HPDE6-E6E7 (cell line): ENCODE data around the gene ANKRD34A.

ENCODE experiments used
- DNase-seq: peaks from one replicate; pipeline ENCODE4 v3.0.0; 2011; ENCODE audit warnings: missing footprints; ENCODE audit errors: extremely low spot score

ANKRD34A gene

DNA sequence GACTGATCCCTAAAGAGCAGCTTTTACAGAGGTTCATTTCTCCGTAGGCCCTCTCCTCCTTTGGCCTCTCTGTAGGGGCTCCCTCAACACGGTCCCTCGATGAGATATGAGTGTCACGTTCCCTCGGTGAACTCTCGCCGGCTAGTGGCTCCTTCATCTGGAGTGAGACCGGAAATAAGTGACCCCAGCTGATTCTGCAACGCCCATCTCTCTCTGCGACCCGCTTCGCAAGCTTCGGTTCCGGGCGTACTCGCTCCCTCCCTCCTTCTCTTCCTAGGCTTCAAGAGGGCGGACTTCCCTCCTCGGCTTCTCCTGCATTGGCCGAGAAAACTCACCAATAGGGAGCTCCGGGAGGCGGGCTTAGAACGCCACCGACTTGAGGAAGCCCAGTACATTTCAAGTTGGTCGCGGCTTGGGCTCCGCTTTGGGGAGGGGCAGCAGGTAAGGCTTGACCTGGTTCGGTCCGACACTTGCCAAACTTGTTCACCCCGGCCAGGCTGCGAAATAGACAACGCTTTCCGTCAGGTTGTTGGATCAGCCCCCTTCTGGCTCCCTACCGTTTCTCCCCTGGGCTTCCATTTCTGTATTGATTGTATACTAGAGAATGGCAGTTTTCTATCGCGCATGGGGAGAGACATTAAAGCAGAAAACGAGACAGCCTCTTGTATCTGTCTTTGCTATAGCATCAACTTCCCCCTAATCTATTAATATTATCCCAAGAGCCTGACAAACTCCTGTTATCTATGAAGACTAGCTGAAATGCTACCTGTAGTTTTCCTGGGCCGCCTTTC is at the start of gene ANKRD34A, which contains the start of gene POLR3GL:
Gene ANKRD34A (minus strand): TSS at position 248 of the 791 bp plus-strand sequence. CDS start 2,816 bp downstream, outside the sequence.
Gene POLR3GL (plus strand): TSS at position 363 of the 791 bp plus-strand sequence. CDS start 10,176 bp downstream, outside the sequence.
- DNase-seq = peak; percentile 87

DNA sequence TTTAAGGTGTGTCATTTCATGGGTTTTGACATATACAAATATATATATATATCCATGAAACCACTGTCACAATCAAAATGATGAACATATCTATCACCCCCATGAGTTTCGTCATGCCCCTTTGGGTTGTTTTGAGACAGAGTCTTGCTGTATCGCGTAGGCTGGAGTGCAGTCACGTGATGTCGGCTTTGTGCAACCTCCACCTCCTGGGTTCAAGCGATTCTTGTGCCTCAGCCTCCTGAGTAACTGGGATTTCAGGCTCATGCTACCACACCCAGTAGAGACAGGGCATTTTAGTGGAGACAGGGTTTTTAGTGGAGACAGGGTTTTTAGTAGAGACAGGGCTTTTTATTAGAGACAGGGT is 49.2 kb upstream of the ANKRD34A start:
- DNase-seq = no peak

DNA sequence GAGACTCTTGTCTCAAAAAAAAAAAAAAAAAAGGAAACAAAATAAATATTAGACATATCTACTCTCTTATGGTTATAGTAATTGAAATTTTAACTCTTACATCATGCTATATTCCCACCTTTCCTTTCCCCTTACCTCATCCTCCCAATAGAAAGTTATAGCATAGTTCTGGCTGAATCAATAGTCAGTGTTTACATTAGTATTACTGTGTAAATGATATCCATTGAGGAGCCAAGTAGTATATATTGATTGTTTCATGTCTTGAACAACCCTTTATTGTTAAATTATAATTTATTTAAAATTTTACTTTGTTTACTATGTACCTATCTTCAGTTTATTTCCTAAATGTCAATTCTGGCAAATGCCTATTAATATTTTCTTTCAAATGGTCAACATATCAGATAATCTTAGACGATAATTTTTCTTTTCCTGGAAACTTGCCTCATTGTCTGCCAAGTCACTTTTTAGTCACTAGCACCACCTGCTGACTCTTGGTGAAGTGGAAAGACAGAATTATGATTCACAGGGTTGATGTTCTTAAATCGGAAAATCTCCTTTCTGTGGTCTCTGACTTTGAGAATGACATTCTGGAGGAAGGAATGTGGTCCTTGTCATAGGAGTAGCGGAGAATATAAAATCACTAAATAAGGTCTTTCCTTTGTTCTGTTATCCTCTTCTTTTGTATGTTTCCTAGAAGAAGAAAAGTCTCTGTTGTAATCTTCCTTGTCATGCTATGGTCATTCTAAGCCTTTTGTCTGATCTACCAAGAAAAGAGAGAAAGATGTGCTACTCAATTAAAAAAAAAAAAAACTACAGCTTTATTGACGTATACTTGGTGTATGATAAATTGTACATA is 48.6 kb upstream of the ANKRD34A start:
- DNase-seq = no peak

DNA sequence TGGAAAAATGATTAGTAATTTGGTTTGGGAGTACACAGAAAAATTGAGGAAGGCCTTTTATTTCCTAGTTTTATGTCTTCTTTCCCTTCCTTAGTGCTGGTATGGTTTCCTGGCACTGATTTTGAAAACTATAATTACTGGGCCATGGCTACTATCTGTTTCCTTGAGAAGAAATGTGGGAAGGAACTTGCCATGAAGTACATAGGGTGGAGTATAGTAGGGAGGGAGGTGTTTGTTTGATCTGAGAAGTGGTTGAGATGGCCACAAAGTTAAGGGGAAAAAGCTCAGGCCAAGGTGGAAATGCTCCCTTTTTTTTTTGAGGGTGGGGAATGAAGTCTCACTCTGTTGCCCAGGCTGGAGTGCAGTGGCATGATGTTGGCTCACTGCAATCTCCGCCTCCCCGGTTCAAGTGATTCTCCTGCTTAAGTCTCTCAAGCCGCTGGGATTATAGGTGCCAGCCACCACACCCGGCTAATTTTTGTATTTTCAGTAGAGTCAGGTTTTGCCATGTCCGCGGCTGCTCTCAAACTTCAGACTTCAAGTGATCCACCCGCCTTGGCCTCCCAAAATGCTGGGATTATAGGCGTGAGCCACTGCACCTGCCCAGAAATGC is 45.9 kb upstream of the ANKRD34A start:
- no peak for DNase-seq

DNA sequence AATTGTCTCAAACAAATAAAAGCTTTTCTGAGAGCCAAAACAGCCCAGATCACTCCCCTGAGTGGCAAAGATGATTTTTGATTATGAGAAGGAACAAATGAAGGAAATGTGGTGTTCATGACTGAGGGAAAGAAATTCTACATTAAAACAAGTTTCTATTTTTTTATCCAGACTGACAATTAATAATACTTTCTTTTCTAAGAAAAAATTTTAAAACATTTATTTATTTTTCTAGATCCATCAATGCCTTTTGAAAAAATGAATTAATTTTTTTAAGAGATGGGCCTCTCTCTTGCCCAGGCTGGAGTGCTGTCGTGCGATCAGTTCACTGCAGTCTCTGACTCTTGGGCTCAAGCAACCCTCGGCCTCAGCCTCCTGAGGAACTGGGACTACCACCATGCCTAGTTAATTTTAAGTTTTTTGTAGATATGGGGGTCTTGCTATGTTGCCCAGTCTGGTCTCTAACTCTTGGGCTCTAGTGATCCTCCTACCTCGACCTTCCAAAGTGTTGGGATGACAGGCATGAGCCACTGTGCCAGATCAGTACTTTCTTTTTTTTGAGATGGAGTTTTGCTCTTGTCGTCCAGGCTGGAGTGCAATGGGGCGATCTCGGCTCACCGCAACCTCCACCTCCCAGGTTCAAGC is 43.2 kb upstream of the ANKRD34A start:
- no peak for DNase-seq

DNA sequence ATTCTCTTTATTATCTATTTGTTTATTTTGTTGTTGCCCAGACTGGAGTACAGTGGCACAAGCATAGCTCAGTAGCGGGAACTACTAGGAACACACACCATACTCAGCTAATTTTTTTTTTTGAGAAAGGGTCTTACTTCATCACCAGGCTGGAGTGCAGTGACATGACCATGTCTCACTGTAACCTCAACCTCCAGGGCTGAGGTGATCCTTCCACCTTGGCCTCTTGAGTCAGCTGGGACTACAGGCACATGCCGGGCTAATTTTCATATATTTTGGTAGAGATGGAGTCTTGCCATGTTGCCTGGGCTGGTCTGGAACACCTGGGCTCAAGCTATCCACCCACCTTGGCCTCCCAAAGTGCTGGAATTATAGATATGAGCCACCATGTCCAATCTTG is 37.3 kb upstream of the ANKRD34A start:
- no peak for DNase-seq

DNA sequence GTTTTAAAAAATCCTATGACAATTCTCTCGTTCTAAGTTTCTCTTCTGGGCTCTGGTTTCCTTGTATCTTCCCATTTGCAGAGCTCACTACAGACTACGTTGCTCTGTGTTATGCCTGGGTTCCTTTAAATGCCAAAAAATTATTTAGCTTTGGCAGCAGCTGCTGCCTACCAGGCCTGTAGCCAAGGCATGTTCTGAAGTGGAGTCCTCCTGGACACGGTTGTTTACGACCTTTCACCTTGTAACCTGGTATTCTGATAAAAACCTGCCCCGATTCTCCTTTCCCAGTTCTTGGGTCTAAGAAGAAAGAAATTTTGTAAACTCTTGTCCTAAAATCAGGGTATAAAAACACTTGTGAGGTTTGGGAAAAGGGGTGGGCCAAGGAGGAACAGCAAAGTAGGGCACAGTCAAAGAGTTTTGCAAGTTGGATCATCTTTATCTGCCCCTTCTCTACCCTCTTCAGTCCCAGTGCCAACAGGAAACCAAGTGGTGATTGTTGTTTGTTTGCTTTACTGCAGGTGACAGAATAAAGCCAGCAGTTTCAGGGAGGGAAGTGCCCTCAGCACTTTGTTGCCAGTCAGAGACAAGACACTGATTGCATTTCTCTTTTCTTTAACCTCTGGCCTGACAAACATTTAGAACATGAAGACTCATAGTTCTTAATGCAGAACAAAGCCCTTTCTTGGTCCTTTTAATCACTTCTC is 35.1 kb upstream of the ANKRD34A start:
- DNase-seq = no peak

DNA sequence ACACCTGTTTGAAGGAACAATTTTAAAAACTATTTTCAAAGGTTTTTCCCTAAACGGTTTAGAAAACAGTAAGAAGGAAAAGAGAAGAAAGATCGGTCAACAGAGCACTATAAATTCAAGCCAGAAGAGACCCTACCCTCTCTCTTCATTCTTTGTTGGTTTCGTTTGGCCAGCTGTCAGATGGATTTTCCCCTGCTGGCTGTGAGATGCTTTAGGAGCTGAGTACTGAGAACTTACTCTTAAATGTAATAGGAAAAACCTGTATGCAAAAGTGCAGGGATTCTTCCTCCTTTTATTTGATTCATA is 33.3 kb upstream of the ANKRD34A start:
- no peak for DNase-seq

DNA sequence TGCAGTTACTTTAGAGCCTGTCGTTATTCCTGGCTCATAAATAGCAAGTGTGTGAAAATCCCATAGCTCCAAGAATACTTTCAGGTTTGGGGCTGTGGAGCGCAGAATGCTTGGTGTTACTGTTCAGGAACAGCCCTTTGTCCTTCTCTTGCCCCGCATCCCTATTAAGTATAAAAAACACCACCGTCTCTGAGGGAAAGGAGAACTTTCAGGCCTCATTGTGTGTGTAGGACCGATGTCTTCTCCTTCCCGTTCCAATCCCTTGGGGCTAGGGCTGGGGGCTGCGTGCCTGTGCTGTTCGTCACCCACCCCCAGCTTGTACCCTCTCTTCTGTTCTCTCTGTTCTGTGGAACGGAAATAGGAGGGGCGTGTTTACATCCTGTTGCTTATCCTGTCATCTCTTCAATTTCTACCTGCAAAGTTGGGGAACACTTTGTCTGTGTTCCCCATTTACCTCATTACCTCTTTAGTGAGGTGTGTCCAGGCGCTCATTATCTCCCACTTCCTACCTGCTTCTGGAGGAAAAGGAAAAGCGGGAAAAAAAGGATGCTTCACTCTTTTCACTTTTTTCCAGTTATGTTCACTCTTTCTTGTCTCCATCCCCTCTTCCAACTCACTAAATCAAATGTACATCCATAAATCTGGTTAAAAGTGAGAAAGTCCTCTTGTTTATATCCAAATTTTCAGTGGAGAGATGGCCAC is 32.8 kb upstream of the ANKRD34A start:
- DNase-seq = no peak

DNA sequence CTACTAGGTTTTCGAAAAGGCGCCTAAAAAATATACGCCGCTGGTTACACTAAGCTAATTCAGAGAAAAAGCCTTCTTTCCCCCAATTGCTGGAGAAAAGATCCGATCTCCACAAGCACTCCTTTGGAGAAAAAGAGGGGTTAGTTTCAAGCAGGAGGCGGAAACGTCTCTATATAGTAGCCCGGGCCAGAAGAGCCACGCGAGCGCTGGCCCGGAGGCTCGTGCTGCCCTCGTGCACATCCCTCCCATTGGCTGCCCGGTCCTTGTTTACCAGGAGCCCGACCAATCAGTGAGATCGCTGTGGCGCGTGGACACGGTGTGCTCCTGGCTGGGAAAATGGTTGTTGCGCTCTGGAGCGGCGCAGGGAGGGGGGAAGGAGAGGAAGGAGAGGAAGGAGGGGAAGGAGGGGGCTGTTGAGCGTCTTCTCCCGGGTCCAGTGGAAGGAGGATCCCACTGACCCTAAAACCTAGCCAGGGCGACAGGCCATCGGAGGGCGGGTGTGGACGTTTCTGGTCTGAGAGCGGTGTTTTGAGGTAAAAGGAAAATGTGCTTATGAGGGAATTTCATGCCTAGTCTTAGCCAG is 32.1 kb upstream of the ANKRD34A start, which contains the start of gene TXNIP:
Gene TXNIP (minus strand): TSS at position 147 of the 583 bp plus-strand sequence. CDS start 313 bp downstream, outside the sequence.
- DNase-seq = peak; percentile 100

DNA sequence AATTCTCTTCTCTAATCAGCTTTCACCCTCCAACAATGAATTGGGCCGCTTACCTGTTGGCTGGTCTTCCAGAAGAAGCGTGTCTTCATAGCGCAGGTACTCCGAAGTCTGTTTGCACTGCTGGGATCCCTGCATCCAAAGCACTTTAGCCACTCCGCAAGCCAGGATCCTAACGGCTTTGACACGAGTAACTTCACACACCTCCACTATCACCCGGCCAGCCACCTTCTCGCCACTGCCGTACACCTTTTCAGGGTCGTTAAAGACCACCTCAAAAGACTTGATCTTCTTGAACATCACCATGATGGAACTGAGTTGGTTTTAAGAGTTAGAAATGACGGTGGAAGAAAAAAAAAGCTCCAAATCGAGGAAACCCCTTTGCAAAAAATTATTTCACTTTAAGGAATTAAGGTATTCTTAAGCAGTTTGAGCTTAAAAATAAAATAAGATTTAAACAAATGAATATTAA is 31.6 kb upstream of the ANKRD34A start:
- DNase-seq = no peak

DNA sequence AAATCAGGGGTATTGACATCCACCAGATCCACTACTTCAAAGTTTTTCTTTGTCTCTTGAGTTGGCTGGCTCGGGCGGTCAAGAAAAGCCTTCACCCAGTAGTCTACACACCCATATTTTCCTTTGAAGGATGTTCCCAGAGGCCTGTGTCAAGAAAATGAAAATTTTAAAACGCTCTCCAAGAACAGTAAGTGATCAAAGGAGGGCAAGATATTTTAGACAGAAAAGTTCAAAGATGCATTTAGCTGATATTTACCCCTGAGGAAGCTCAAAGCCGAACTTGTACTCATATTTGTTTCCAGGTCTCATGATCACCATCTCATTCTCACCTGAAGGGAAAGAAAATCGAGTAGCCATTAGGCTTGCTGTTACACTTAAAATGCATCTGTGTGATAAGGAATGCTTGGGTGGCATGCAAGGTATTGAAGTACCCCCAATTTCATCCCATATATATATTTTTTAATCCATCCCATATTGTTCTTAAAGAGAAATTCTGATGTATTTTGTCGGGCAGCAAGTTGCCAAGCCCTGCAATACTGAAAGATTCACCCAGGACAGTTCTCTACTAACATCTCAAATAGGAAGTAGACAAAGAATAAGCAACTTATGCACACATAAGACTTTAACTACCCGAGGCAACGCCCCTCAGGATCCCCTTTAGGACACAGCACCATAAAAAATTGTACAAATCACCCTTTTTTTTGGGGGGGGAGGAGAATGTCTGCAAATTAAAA is 30.9 kb upstream of the ANKRD34A start:
- DNase-seq = no peak

DNA sequence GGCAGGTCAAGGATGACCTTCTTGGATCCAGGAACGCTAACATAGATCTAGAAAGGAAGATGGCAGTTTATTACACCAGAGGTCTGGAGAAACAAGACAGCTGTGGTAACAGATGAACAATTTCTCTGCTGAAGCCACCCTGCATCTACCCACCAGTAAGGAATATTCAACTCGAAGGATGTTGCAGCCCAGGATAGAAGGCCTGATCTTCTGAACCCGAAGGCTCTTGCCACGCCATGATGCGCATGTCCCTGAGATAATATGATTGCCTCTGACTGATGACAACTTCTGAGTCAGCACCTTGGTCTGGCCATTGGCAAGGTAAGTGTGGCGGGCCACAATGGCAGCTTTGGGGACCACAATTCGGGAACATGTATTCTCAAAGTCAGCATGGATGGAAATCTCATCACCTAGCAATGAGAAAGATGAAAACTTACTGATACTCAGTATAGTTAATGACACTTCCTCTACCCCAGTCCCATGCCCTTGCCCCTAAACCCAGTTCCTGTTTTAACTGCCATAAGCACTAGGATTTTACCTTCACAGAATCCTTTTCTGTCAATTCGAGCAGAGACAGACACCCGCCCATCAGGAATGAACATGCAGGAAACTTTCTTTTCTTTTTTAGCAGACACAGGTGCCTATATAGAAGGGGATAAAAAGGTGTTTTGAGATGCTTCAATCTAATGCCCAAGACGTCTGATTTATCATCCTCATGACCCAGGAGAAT is 30.2 kb upstream of the ANKRD34A start:
- no peak for DNase-seq

DNA sequence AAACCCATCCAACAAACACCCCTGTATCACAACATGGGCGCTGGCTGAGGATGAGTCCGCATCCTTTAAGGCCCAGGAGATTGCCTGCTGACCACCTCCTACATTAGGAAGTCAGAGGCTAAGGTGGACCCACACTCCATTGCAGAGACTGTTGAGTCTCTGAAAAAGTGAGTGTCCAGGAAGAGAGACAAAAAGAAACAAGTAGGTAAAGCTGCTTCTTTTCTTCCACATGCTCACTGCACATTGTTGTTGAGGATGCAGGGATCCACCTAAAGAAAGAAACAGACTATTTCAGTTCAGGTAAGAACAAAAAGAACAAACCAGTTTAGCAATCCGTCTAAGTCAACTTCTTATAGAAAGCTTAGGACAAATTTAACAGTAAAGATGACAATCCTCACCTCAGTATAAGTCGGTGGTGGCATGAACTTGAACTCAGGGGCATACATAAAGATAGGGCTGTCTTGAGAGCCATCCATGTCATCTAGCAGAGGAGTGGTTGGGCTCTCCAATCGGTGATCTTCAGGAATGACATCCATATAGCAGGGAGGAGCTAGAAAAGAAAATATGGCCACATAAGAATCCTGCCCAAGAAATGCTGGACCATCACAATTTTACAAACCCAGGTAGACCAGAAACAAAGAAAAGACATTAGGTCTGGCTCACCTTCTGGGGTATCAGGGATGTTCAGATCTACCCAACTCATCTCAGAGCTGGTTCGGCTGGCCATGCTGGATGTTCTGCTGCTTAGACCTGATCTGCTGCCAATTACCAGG is 29.4 kb upstream of the ANKRD34A start:
- no peak for DNase-seq

DNA sequence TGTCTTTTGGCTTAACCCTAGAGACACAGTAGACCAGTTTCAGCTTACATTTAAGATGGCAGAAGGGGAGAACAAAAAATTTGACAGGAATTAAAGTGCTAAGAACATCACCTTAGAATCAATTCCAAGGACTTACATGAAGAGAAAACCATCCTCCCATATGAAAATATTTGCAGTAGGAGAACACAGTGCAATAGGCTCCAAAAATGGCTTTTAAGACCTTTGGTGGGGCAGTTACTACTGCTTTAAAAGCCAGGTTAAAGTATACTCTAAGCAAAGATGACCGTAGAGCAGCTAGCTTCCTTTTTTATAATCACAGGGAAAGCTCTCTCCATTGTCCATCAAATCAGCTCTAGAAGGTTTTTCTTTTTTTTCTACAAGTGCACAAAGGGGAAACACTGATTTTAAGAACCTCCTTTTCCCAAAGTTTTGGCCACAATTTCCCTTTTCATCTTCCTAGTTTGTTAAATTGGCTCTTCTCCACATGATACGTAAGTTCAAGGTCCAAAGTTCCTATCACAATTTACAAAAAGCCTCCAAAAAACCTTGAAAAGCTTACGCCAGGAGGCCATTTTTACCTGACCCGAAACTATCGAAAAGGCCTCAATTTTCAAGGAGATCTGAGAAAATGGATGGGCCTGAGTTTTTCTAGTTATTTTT is 28.7 kb upstream of the ANKRD34A start:
- no peak for DNase-seq

DNA sequence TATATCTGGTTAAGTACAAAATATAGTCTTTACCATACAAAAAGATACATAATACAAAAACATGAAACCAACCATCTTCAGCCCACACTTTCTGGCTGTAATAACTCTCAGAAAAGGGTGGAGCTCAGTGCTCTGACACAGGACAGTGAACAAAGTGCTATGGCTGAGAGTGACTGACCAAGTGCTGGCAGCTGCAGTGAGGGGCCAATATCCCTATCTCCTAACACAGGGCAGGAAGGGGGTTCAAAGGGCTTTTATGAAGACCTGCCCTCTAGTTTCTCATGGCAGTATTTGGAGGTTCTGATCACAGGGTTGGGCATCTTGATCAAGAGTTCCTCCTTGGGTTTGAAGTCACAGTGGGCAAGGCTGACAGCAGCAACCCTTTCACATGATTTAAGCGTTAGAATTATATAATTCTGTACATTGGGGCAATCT is 28.1 kb upstream of the ANKRD34A start:
- DNase-seq = no peak

DNA sequence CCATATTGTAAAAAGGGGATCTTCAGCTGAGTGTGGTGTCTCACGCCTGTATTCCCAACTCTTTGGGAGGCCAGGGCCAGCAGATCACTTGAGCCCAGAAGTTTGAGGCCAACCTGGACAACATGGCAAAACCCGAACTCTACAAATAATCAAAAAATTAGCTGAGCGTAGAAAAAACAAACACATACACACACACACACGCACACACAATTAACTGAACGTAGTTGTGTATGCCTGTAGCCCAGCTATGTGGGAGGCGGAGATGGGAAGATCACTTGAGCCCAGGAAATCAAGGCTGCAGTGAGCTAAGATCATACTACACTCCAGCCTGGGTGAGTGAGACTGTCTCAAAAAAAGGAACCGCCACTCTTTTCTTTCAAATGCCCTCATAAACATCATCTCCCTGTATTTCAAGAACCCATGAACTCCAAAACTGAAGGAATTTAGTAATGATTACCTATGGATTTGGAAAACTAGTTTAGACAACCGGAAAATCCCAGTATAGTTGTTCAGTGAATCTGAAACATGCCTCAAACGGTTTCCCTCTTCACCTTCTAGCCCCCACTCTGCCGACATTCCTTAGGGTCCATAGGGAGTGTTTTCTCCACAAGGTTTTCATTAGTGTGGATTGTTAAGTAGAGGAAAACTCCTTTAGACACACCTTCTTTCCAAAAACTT is 27.5 kb upstream of the ANKRD34A start:
- DNase-seq = no peak
